IMR-90 (cell line): ENCODE measurements around the gene NTF3. TPM values are rescaled to one million over a fixed set of nuclear protein-coding genes. Genes with fewer than 3 reads are reported as not detected.

Experiments used
- ATAC-seq: fragments of 200-7000 bp; cut with Tn5 transposase; 2 replicates; pipeline ENCODE4 v1.9.1; 2020; ENCODE audit warnings: low read depth, mild to moderate bottlenecking, moderate library complexity
- BruUV-seq: library from RNA; stranded (reverse); fragments of 400-500 nt; replicated peaks from 2 replicates; lab custom pipeline; 2021; lab: Mats Ljungman, UMichigan
- CTCF ChIA-PET: fragments of 300-600 bp; formaldehyde crosslinking; extraction: SDS; loops from one replicate; lab custom pipeline; 2021; ENCODE audit warnings: antibody characterized with exemption; lab: Yijun Ruan, JAX
- POLR2A ChIA-PET: fragments of 300-600 bp; sonication (Branson Sonifier 250); formaldehyde crosslinking; loops from one replicate; lab custom pipeline; 2022; ENCODE audit warnings: antibody characterized with exemption; ENCODE audit not compliant: unreplicated experiment; lab: Charles Lee
- DNase-seq: peaks from one replicate; pipeline ENCODE4 v3.0.0; 2013
- H2AFZ ChIP-seq: replicated peaks from 2 replicates; pipeline ENCODE3; 2013; ENCODE audit warnings: low read length, mild to moderate bottlenecking; ENCODE audit not compliant: poor library complexity
- H2AK5ac ChIP-seq: 2 replicates; pipeline ENCODE4 v1.6.1; 2013; ENCODE audit warnings: low read depth, low read length, inconsistent platforms
- H2AK9ac ChIP-seq: replicated peaks from 2 replicates; pipeline ENCODE3; 2013; ENCODE audit warnings: mild to moderate bottlenecking, low read depth, low read length, moderate library complexity; ENCODE audit not compliant: poor library complexity
- H2BK120ac ChIP-seq: 2 replicates; pipeline ENCODE4 v1.6.1; 2013; ENCODE audit warnings: low read depth, low read length, inconsistent platforms
- H2BK15ac ChIP-seq: 3 replicates; pipeline ENCODE4 v1.6.1; 2013; ENCODE audit warnings: low read depth, low read length, inconsistent platforms
- H2BK20ac ChIP-seq: 2 replicates; pipeline ENCODE4 v1.6.1; 2013; ENCODE audit warnings: low read depth, mild to moderate bottlenecking, inconsistent platforms, low read length, moderate library complexity
- H2BK5ac ChIP-seq: 2 replicates; pipeline ENCODE4 v1.6.1; 2013; ENCODE audit warnings: mild to moderate bottlenecking, low read depth, low read length, inconsistent platforms; ENCODE audit not compliant: poor library complexity, severe bottlenecking
- H3K14ac ChIP-seq: replicated peaks from 2 replicates; pipeline ENCODE4 v1.6.1; 2013; ENCODE audit warnings: low read depth, low read length, inconsistent platforms
- H3K18ac ChIP-seq: 2 replicates; pipeline ENCODE4 v1.6.1; 2013; ENCODE audit warnings: low read depth, low read length, control low read depth
- H3K23ac ChIP-seq: 2 replicates; pipeline ENCODE4 v1.6.1; 2013; ENCODE audit warnings: low read depth, low read length, inconsistent platforms
- H3K27ac ChIP-seq: 2 replicates; pipeline ENCODE4 v1.5.1; 2013; ENCODE audit warnings: mild to moderate bottlenecking, control low read depth, low read length; ENCODE audit not compliant: insufficient read depth
- H3K27me3 ChIP-seq: 2 replicates; pipeline ENCODE4 v1.6.1; 2013; ENCODE audit warnings: low read length; ENCODE audit not compliant: control insufficient read depth, insufficient read depth
- H3K36me3 ChIP-seq: 2 replicates; pipeline ENCODE4 v1.6.1; 2013; ENCODE audit warnings: low read length, mixed read lengths; ENCODE audit not compliant: control insufficient read depth, insufficient read depth
- H3K4ac ChIP-seq: 2 replicates; pipeline ENCODE4 v1.6.1; 2013; ENCODE audit warnings: low read depth, low read length, inconsistent platforms
- H3K4me1 ChIP-seq: 2 replicates; pipeline ENCODE4 v1.6.1; 2013; ENCODE audit warnings: low read length, mixed read lengths; ENCODE audit not compliant: control insufficient read depth, insufficient read depth
- H3K4me2 ChIP-seq: 2 replicates; pipeline ENCODE4 v1.6.1; 2013; ENCODE audit warnings: low read depth, mild to moderate bottlenecking, control low read depth, low read length, moderate library complexity
- H3K4me3 ChIP-seq: 2 replicates; pipeline ENCODE4 v1.5.1; 2013; ENCODE audit warnings: low read depth, mild to moderate bottlenecking, control low read depth, low read length, moderate library complexity; ENCODE audit not compliant: insufficient read depth
- H3K56ac ChIP-seq: 2 replicates; pipeline ENCODE4 v1.6.1; 2013; ENCODE audit warnings: low read length, inconsistent platforms; ENCODE audit not compliant: insufficient read depth; ENCODE audit errors: extremely low read depth
- H3K79me1 ChIP-seq, 2 experiments: 2 replicates each; pipeline ENCODE4 v1.6.1; 2013; ENCODE audit warnings: low read length in 2 of 2, inconsistent platforms in 1 of 2, low read depth in 1 of 2
- H3K9ac ChIP-seq: 2 replicates; pipeline ENCODE4 v1.6.1; 2013; ENCODE audit warnings: low read depth, low read length, control low read depth
- H3K9me1 ChIP-seq: 2 replicates; pipeline ENCODE4 v1.6.1; 2013; ENCODE audit warnings: low read length, inconsistent platforms; ENCODE audit not compliant: insufficient read depth
- H3K9me3 ChIP-seq: 2 replicates; pipeline ENCODE4 v1.6.1; 2013; ENCODE audit warnings: low read length; ENCODE audit not compliant: control insufficient read depth, insufficient read depth
- H4K20me1 ChIP-seq: 2 replicates; pipeline ENCODE4 v1.6.1; 2013; ENCODE audit warnings: low read length, inconsistent platforms; ENCODE audit not compliant: insufficient read depth
- H4K5ac ChIP-seq: 2 replicates; pipeline ENCODE4 v1.6.1; 2013; ENCODE audit warnings: mild to moderate bottlenecking, low read depth, low read length, control low read depth
- H4K8ac ChIP-seq, 2 experiments: 2 replicates each; pipeline ENCODE4 v1.6.1; 2013; ENCODE audit warnings: low read depth in 2 of 2, low read length in 2 of 2, control low read depth in 1 of 2, inconsistent platforms in 1 of 2
- H4K91ac ChIP-seq: 2 replicates; pipeline ENCODE4 v1.6.1; 2013; ENCODE audit warnings: low read depth, low read length, inconsistent platforms; ENCODE audit not compliant: insufficient read depth
- BHLHE40 ChIP-seq: fragments of 150-350 bp; IDR thresholded peaks from 2 replicates; pipeline ENCODE4 v1.6.1; 2016; ENCODE audit warnings: mild to moderate bottlenecking, low read depth, low read length
- NFE2L2 ChIP-seq: fragments of 150-350 bp; IDR thresholded peaks from 2 replicates; pipeline ENCODE4 v1.6.1; 2016; ENCODE audit warnings: low read depth, mild to moderate bottlenecking, low read length
- RFX5 ChIP-seq: IDR thresholded peaks from 2 replicates; pipeline ENCODE4 v1.8.0; 2012; ENCODE audit warnings: low read depth, mild to moderate bottlenecking, low read length, moderate library complexity
- SMC3 ChIP-seq: fragments of 150-350 bp; IDR thresholded peaks from 2 replicates; pipeline ENCODE4 v1.6.1; 2016; ENCODE audit warnings: low read depth, mild to moderate bottlenecking, antibody characterized with exemption, low read length, moderate library complexity
- USF2 ChIP-seq: fragments of 150-350 bp; IDR thresholded peaks from 2 replicates; pipeline ENCODE4 v1.6.1; 2017; ENCODE audit warnings: mild to moderate bottlenecking, antibody characterized with exemption, low read length, low read depth
- WGBS, 2 experiments: methylation state at CpG; one replicate each; pipeline versions ENCODE4 v1.1.5 to v1.1.7; 2013; ENCODE audit warnings: missing lambda C conversion rate in 2 of 2; ENCODE audit not compliant: insufficient read length in 1 of 2; ENCODE audit errors: extremely low coverage in 2 of 2; 5-methylcytosine and 5-hydroxymethylcytosine counted together
- dilution Hi-C: fragments of 300-500 bp; cut with HindIII; formaldehyde crosslinking; loops from one replicate; pipeline ENCODE4 v1.14.3; 2018; ENCODE audit warnings: low sequenced_read_pairs; ENCODE audit not compliant: unreplicated experiment
- in situ Hi-C: fragments of 300-500 bp; cut with MboI; formaldehyde crosslinking; loops from 3 replicates; pipeline ENCODE4 v1.14.3; 2019; ENCODE audit warnings: low sequenced_read_pairs, inconsistent platforms, mixed read lengths
- intact Hi-C: fragments of 100-400 bp; cut with micrococcal nuclease; formaldehyde crosslinking; loops from 2 replicates; pipeline ENCODE4 v1.10.0; 2022
- polyA plus RNA-seq, 3 experiments: library from polyadenylated mRNA; depleted of rRNA; stranded (reverse); fragments of >200 nt; gene quantifications; 2 replicates each; pipeline ENCODE4 v1.2.3, GENCODE V29; 2012; ENCODE audit warnings: low replicate concordance in 1 of 3
- total RNA-seq: library from RNA; depleted of rRNA; stranded (reverse); fragments of >200 nt; gene quantifications from 2 replicates; pipeline ENCODE4 v1.2.3, GENCODE V29; 2012

Gene NTF3
- total and polyA plus RNA-seq, 2 of the 4 experiments (the other 2 are of a cell fraction), result 12.2 to 32.4 TPM

GRCh38 chr12:5512601-5512970 is 80.7 kb downstream of the NTF3 start (continued):
- no peak for TF ChIP-seq USF2

GRCh38 chr12:5513406-5513805 is 81.5 kb downstream of the NTF3 start:
- H4K91ac ChIP-seq, result no peak overlapping the region
- H3K4me3 ChIP-seq, result no peak overlapping the region
- H2BK120ac ChIP-seq, result no peak overlapping the region
- H3K27ac ChIP-seq, result no peak overlapping the region
- H2AFZ ChIP-seq, result no peak overlapping the region
- dilution Hi-C loops (no loop called here), intact Hi-C loops (loop anchor here (5.0 kb wide), 1 partner anchor 341 kb away; no protein-coding TSS in a partner anchor), in situ Hi-C loops (no loop called here)
- H3K18ac ChIP-seq, result no peak overlapping the region
- TF ChIP-seq NFE2L2 (no peak), BHLHE40 (no peak), RFX5 (no peak), SMC3 (no peak)
- H4K8ac ChIP-seq, result no peak overlapping the region
- no peaks in the 10 kb centered on the region; a peak in 1 of 4 replicates for H3K79me1 ChIP-seq
- H3K27me3 ChIP-seq, result no peaks in the 10 kb centered on the region
- H3K23ac ChIP-seq, result no peak overlapping the region
- no peak overlapping the region for H3K9ac ChIP-seq
- H3K4ac ChIP-seq, result no peak overlapping the region
- no peak overlapping the region for H3K4me2 ChIP-seq
- H2BK20ac ChIP-seq, result no peak overlapping the region
- no peak overlapping the region for H4K5ac ChIP-seq
- ChIA-PET POLR2A (interaction anchor here (0.9 kb wide), 1 partner anchor 16 kb away, joined by 3 read pairs; no protein-coding TSS in a partner anchor), CTCF (interaction anchor here (0.7 kb wide), 1 partner anchor 206 kb away, joined by 3 read pairs; no protein-coding TSS in a partner anchor)
- no CpG with 5 or more reads among the region's 4 CpGs for WGBS, 2 experiments
- 0 out of 2 replicates have a peak, but pooled peaks cover 4% of the 10 kb centered on the region for H3K9me1 ChIP-seq
- no peak overlapping the region for H2BK15ac ChIP-seq
- H2AK5ac ChIP-seq, result no peak overlapping the region
- no peaks in the 10 kb centered on the region for H3K4me1 ChIP-seq
- no peak overlapping the region for H2AK9ac ChIP-seq
- H3K36me3 ChIP-seq, result peaks cover 3% of the 10 kb centered on the region; the same call in 1 of the 2 replicates
- ATAC-seq (no peak), DNase-seq (no peak)
- H3K56ac ChIP-seq, result no peak overlapping the region
- no TSS peak for BruUV-seq
- H2BK5ac ChIP-seq, result no peak overlapping the region
- no peaks in the 10 kb centered on the region for H4K20me1 ChIP-seq
- no peaks in the 10 kb centered on the region for H3K9me3 ChIP-seq
- H3K14ac ChIP-seq, result no peak overlapping the region
